Panc1 (cell line): ENCODE results near the gene LRP1B. TPM values are rescaled to one million over a fixed set of nuclear protein-coding genes. Genes with fewer than 3 reads are reported as not detected.
A peak's percentile ranks its signal among the peaks of the same experiment; 100 is the strongest.

Experiments
- ATAC-seq: fragments of 200-7000 bp; cut with Tn5 transposase; 2 replicates; pipeline ENCODE4 v1.9.1; 2020; ENCODE audit warnings: mild to moderate bottlenecking, moderate library complexity
- BruUV-seq: library from RNA; stranded (reverse); fragments of 400-500 nt; replicated peaks from 2 replicates; lab custom pipeline; 2021; lab: Mats Ljungman, UMichigan
- CTCF ChIA-PET: fragments of 300-600 bp; sonication (Branson Sonifier 250); formaldehyde crosslinking; loops from one replicate; lab custom pipeline; 2022; ENCODE audit warnings: antibody characterized with exemption; lab: Charles Lee
- POLR2A ChIA-PET: fragments of 300-600 bp; sonication (Branson Sonifier 250); formaldehyde crosslinking; loops from one replicate; lab custom pipeline; 2022; ENCODE audit warnings: antibody characterized with exemption; lab: Charles Lee
- DNase-seq: peaks from one replicate; pipeline ENCODE4 v3.0.0-alpha.2; 2010; ENCODE audit warnings: low read depth, low spot score
- H3K27ac ChIP-seq: 2 replicates; pipeline ENCODE4 v1.5.1; 2011; ENCODE audit warnings: mild to moderate bottlenecking, low read length, inconsistent platforms
- H3K27me3 ChIP-seq: fragments of 200-500 bp; sonication (Bioruptor generic); 2 replicates; pipeline ENCODE4 v1.6.0; 2014; ENCODE audit warnings: low read length, inconsistent platforms; ENCODE audit not compliant: control insufficient read depth, insufficient read depth
- H3K36me3 ChIP-seq: fragments of 200-500 bp; sonication (Bioruptor generic); 2 replicates; pipeline ENCODE4 v1.5.1; 2014; ENCODE audit warnings: inconsistent platforms, mild to moderate bottlenecking, low read length, moderate library complexity; ENCODE audit not compliant: control insufficient read depth, insufficient read depth
- H3K4me1 ChIP-seq: 2 replicates; pipeline ENCODE4 v1.5.1; 2011; ENCODE audit warnings: inconsistent platforms, mild to moderate bottlenecking, low read length, moderate library complexity; ENCODE audit not compliant: control insufficient read depth, insufficient read depth
- H3K4me3 ChIP-seq, 2 experiments: 2 replicates each; pipeline ENCODE4 v1.5.1; 2011 to 2012; ENCODE audit warnings: low read depth in 2 of 2, low read length in 2 of 2, mild to moderate bottlenecking in 2 of 2, inconsistent platforms in 1 of 2, moderate library complexity in 1 of 2
- H3K9me3 ChIP-seq: fragments of 200-500 bp; sonication (Bioruptor generic); 2 replicates; pipeline ENCODE4 v1.5.1; 2014; ENCODE audit warnings: low read depth, mild to moderate bottlenecking, inconsistent platforms, low read length, moderate library complexity; ENCODE audit not compliant: control insufficient read depth, insufficient read depth
- POLR2AphosphoS5 ChIP-seq: IDR thresholded peaks from 2 replicates; pipeline ENCODE4 v1.6.1; 2012; ENCODE audit warnings: mild to moderate bottlenecking, low read depth, low read length, moderate library complexity
- REST ChIP-seq, 2 experiments: IDR thresholded peaks; 2 replicates each; pipeline ENCODE4 v1.6.1; 2011 to 2012; ENCODE audit warnings: low read depth in 2 of 2, control low read depth in 1 of 2, low read length in 1 of 2, mild to moderate bottlenecking in 1 of 2, moderate library complexity in 1 of 2; ENCODE audit not compliant: insufficient read depth in 1 of 2
- SIN3A ChIP-seq: IDR thresholded peaks from 2 replicates; pipeline ENCODE4 v1.6.1; 2012; ENCODE audit warnings: low read depth, mild to moderate bottlenecking, low read length, moderate library complexity, borderline replicate concordance; ENCODE audit not compliant: insufficient read depth
- TCF7L2 ChIP-seq: IDR thresholded peaks from 2 replicates; pipeline ENCODE4 v1.6.1; 2011; ENCODE audit warnings: mild to moderate bottlenecking, low read depth, low read length, inconsistent platforms
- in situ Hi-C: cut with HindIII; loops from 2 replicates; pipeline ENCODE4 v1.10.0; 2016; ENCODE audit warnings: low sequenced_read_pairs, low pct_unique_long_range_greater_than_20kb
- intact Hi-C: fragments of 100-400 bp; cut with micrococcal nuclease; formaldehyde crosslinking; loops from one replicate; pipeline ENCODE4 v1.10.0; 2022; ENCODE audit not compliant: unreplicated experiment
- total RNA-seq: library from RNA; stranded (reverse); gene quantifications from one replicate; pipeline ENCODE4 v1.2.1, GENCODE V29; 2021; ENCODE audit not compliant: unreplicated experiment
- TF ChIP-seq, protein P1 (sequence below): fragments of 450-650 bp; IDR thresholded peaks from 2 replicates; pipeline ENCODE4 v1.5.1; 2017; ENCODE audit warnings: mild to moderate bottlenecking

Gene LRP1B
- total RNA-seq, 1 experiment from 2014 or later, result 0.54 TPM

GRCh38 chr2:141411419-141411818 lies 719.4 kb downstream of the LRP1B start:
- H3K9me3 ChIP-seq, result no peaks in the 10 kb centered on the region
- no peak for ATAC-seq
- in situ Hi-C loops (no loop called here), intact Hi-C loops (no loop called here)
- DNase-seq, result no peak
- POLR2A ChIA-PET, result no interaction called here
- H3K4me1 ChIP-seq, result no peaks in the 10 kb centered on the region
- H3K36me3 ChIP-seq, result no peaks in the 10 kb centered on the region
- CTCF ChIA-PET, result no interaction called here
- no peak overlapping the region for H3K27ac ChIP-seq
- no TSS peak for BruUV-seq
- H3K27me3 ChIP-seq, result no peaks in the 10 kb centered on the region
- no peak overlapping the region for H3K4me3 ChIP-seq
- TF ChIP-seq TCF7L2 (no peak), POLR2AphosphoS5 (no peak), SIN3A (no peak), REST (IDR thresholded peaks at IDR 0.05; ENCODE audit: insufficient read depth in 1 of 2, low read depth in 2 of 2, low read length in 1 of 2) (no peak)
- TF ChIP-seq, protein P1, sequence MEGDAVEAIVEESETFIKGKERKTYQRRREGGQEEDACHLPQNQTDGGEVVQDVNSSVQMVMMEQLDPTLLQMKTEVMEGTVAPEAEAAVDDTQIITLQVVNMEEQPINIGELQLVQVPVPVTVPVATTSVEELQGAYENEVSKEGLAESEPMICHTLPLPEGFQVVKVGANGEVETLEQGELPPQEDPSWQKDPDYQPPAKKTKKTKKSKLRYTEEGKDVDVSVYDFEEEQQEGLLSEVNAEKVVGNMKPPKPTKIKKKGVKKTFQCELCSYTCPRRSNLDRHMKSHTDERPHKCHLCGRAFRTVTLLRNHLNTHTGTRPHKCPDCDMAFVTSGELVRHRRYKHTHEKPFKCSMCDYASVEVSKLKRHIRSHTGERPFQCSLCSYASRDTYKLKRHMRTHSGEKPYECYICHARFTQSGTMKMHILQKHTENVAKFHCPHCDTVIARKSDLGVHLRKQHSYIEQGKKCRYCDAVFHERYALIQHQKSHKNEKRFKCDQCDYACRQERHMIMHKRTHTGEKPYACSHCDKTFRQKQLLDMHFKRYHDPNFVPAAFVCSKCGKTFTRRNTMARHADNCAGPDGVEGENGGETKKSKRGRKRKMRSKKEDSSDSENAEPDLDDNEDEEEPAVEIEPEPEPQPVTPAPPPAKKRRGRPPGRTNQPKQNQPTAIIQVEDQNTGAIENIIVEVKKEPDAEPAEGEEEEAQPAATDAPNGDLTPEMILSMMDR, result no peak

DNA sequence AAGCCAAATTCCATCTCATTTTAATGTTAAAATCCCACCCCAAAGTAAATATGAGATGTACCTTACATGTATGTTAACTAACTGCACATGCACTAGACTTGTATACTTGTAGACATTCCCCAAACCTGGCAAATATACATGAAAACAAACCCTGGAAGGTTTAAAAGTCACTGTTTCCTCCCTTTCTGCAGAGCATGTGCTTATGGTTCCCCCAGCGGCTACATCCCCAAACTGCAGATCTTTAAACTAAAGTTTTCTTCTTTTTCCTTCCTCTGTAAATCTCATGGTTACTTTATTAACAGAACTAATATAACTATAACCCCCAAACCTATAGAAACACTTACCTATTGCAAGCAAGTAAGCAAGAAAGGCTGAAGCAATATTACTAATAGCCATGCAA lies 731.5 kb downstream of the LRP1B start:
- CTCF ChIA-PET, result no interaction called here

More for the DNA sequence above, 731.5 kb downstream of the LRP1B start:
- Histone ChIP-seq H3K27ac (no peak overlapping the region), H3K4me1 (no peaks in the 10 kb centered on the region), H3K4me3 (no peak overlapping the region), H3K9me3 (no peaks in the 10 kb centered on the region), H3K27me3 (no peaks in the 10 kb centered on the region), H3K36me3 (no peaks in the 10 kb centered on the region)
- no peak for ATAC-seq
- intact Hi-C loops (no loop called here), in situ Hi-C loops (no loop called here)
- no TSS peak for BruUV-seq
- TF ChIP-seq, protein P1, result peak; percentile 52; the same call in 1 of the 2 replicates
- no peak for TF ChIP-seq TCF7L2
- no peak for DNase-seq
- POLR2A ChIA-PET, result no interaction called here
